IMR-90 (cell line): Measurements from ENCODE around the gene ABCB9. TPM values are rescaled to one million over a fixed set of nuclear protein-coding genes. Genes with fewer than 3 reads are reported as not detected.

ENCODE experiments used
- ATAC-seq: fragments of 200-7000 bp; cut with Tn5 transposase; 2 replicates; pipeline ENCODE4 v1.9.1; 2020; ENCODE audit warnings: low read depth, mild to moderate bottlenecking, moderate library complexity
- BruUV-seq: library from RNA; stranded (reverse); fragments of 400-500 nt; replicated peaks from 2 replicates; lab custom pipeline; 2021; lab: Mats Ljungman, UMichigan
- CTCF ChIA-PET: fragments of 300-600 bp; formaldehyde crosslinking; extraction: SDS; loops from one replicate; lab custom pipeline; 2021; ENCODE audit warnings: antibody characterized with exemption; lab: Yijun Ruan, JAX
- POLR2A ChIA-PET: fragments of 300-600 bp; sonication (Branson Sonifier 250); formaldehyde crosslinking; loops from one replicate; lab custom pipeline; 2022; ENCODE audit warnings: antibody characterized with exemption; ENCODE audit not compliant: unreplicated experiment; lab: Charles Lee
- DNase-seq: peaks from one replicate; pipeline ENCODE4 v3.0.0; 2013
- H2AFZ ChIP-seq: replicated peaks from 2 replicates; pipeline ENCODE3; 2013; ENCODE audit warnings: low read length, mild to moderate bottlenecking; ENCODE audit not compliant: poor library complexity
- H2AK5ac ChIP-seq: 2 replicates; pipeline ENCODE4 v1.6.1; 2013; ENCODE audit warnings: low read depth, low read length, inconsistent platforms
- H2AK9ac ChIP-seq: replicated peaks from 2 replicates; pipeline ENCODE3; 2013; ENCODE audit warnings: mild to moderate bottlenecking, low read depth, low read length, moderate library complexity; ENCODE audit not compliant: poor library complexity
- H2BK120ac ChIP-seq: 2 replicates; pipeline ENCODE4 v1.6.1; 2013; ENCODE audit warnings: low read depth, low read length, inconsistent platforms
- H2BK15ac ChIP-seq: 3 replicates; pipeline ENCODE4 v1.6.1; 2013; ENCODE audit warnings: low read depth, low read length, inconsistent platforms
- H2BK20ac ChIP-seq: 2 replicates; pipeline ENCODE4 v1.6.1; 2013; ENCODE audit warnings: low read depth, mild to moderate bottlenecking, inconsistent platforms, low read length, moderate library complexity
- H2BK5ac ChIP-seq: 2 replicates; pipeline ENCODE4 v1.6.1; 2013; ENCODE audit warnings: mild to moderate bottlenecking, low read depth, low read length, inconsistent platforms; ENCODE audit not compliant: poor library complexity, severe bottlenecking
- H3K14ac ChIP-seq: replicated peaks from 2 replicates; pipeline ENCODE4 v1.6.1; 2013; ENCODE audit warnings: low read depth, low read length, inconsistent platforms
- H3K18ac ChIP-seq: 2 replicates; pipeline ENCODE4 v1.6.1; 2013; ENCODE audit warnings: low read depth, low read length, control low read depth
- H3K23ac ChIP-seq: 2 replicates; pipeline ENCODE4 v1.6.1; 2013; ENCODE audit warnings: low read depth, low read length, inconsistent platforms
- H3K27ac ChIP-seq: 2 replicates; pipeline ENCODE4 v1.5.1; 2013; ENCODE audit warnings: mild to moderate bottlenecking, control low read depth, low read length; ENCODE audit not compliant: insufficient read depth
- H3K27me3 ChIP-seq: 2 replicates; pipeline ENCODE4 v1.6.1; 2013; ENCODE audit warnings: low read length; ENCODE audit not compliant: control insufficient read depth, insufficient read depth
- H3K36me3 ChIP-seq: 2 replicates; pipeline ENCODE4 v1.6.1; 2013; ENCODE audit warnings: low read length, mixed read lengths; ENCODE audit not compliant: control insufficient read depth, insufficient read depth
- H3K4ac ChIP-seq: 2 replicates; pipeline ENCODE4 v1.6.1; 2013; ENCODE audit warnings: low read depth, low read length, inconsistent platforms
- H3K4me1 ChIP-seq: 2 replicates; pipeline ENCODE4 v1.6.1; 2013; ENCODE audit warnings: low read length, mixed read lengths; ENCODE audit not compliant: control insufficient read depth, insufficient read depth
- H3K4me2 ChIP-seq: 2 replicates; pipeline ENCODE4 v1.6.1; 2013; ENCODE audit warnings: low read depth, mild to moderate bottlenecking, control low read depth, low read length, moderate library complexity
- H3K4me3 ChIP-seq: 2 replicates; pipeline ENCODE4 v1.5.1; 2013; ENCODE audit warnings: low read depth, mild to moderate bottlenecking, control low read depth, low read length, moderate library complexity; ENCODE audit not compliant: insufficient read depth
- H3K56ac ChIP-seq: 2 replicates; pipeline ENCODE4 v1.6.1; 2013; ENCODE audit warnings: low read length, inconsistent platforms; ENCODE audit not compliant: insufficient read depth; ENCODE audit errors: extremely low read depth
- H3K79me1 ChIP-seq, 2 experiments: 2 replicates each; pipeline ENCODE4 v1.6.1; 2013; ENCODE audit warnings: low read length in 2 of 2, inconsistent platforms in 1 of 2, low read depth in 1 of 2
- H3K9ac ChIP-seq: 2 replicates; pipeline ENCODE4 v1.6.1; 2013; ENCODE audit warnings: low read depth, low read length, control low read depth
- H3K9me1 ChIP-seq: 2 replicates; pipeline ENCODE4 v1.6.1; 2013; ENCODE audit warnings: low read length, inconsistent platforms; ENCODE audit not compliant: insufficient read depth
- H3K9me3 ChIP-seq: 2 replicates; pipeline ENCODE4 v1.6.1; 2013; ENCODE audit warnings: low read length; ENCODE audit not compliant: control insufficient read depth, insufficient read depth
- H4K20me1 ChIP-seq: 2 replicates; pipeline ENCODE4 v1.6.1; 2013; ENCODE audit warnings: low read length, inconsistent platforms; ENCODE audit not compliant: insufficient read depth
- H4K5ac ChIP-seq: 2 replicates; pipeline ENCODE4 v1.6.1; 2013; ENCODE audit warnings: mild to moderate bottlenecking, low read depth, low read length, control low read depth
- H4K8ac ChIP-seq, 2 experiments: 2 replicates each; pipeline ENCODE4 v1.6.1; 2013; ENCODE audit warnings: low read depth in 2 of 2, low read length in 2 of 2, control low read depth in 1 of 2, inconsistent platforms in 1 of 2
- H4K91ac ChIP-seq: 2 replicates; pipeline ENCODE4 v1.6.1; 2013; ENCODE audit warnings: low read depth, low read length, inconsistent platforms; ENCODE audit not compliant: insufficient read depth
- BHLHE40 ChIP-seq: fragments of 150-350 bp; IDR thresholded peaks from 2 replicates; pipeline ENCODE4 v1.6.1; 2016; ENCODE audit warnings: mild to moderate bottlenecking, low read depth, low read length
- CEBPB ChIP-seq: IDR thresholded peaks from 2 replicates; pipeline ENCODE4 v1.6.1; 2012; ENCODE audit warnings: low read depth, low read length, improper control_type of control experiment
- CHD1 ChIP-seq: IDR thresholded peaks from 2 replicates; pipeline ENCODE4 v1.6.1; 2012; ENCODE audit warnings: low read depth, low read length, improper control_type of control experiment
- FOS ChIP-seq: fragments of 150-350 bp; IDR thresholded peaks from 2 replicates; pipeline ENCODE4 v1.6.1; 2016; ENCODE audit warnings: low read depth, low read length
- MAZ ChIP-seq: IDR thresholded peaks from 2 replicates; pipeline ENCODE4 v1.6.1; 2012; ENCODE audit warnings: low read depth, mild to moderate bottlenecking, low read length, improper control_type of control experiment, moderate library complexity, borderline replicate concordance
- MXI1 ChIP-seq: IDR thresholded peaks from 2 replicates; pipeline ENCODE4 v1.6.1; 2012; ENCODE audit warnings: low read depth, mild to moderate bottlenecking, low read length, moderate library complexity, borderline replicate concordance
- NFE2L2 ChIP-seq: fragments of 150-350 bp; IDR thresholded peaks from 2 replicates; pipeline ENCODE4 v1.6.1; 2016; ENCODE audit warnings: low read depth, mild to moderate bottlenecking, low read length
- POLR2A ChIP-seq: IDR thresholded peaks from 2 replicates; pipeline ENCODE4 v1.6.1; 2012; ENCODE audit warnings: mild to moderate bottlenecking, low read depth, low read length
- RAD21 ChIP-seq: IDR thresholded peaks from 2 replicates; pipeline ENCODE4 v1.6.1; 2012; ENCODE audit warnings: low read length, improper control_type of control experiment
- RCOR1 ChIP-seq: IDR thresholded peaks from 2 replicates; pipeline ENCODE4 v1.6.1; 2012; ENCODE audit warnings: mild to moderate bottlenecking, low read length, improper control_type of control experiment; ENCODE audit not compliant: insufficient replicate concordance
- RFX5 ChIP-seq: IDR thresholded peaks from 2 replicates; pipeline ENCODE4 v1.8.0; 2012; ENCODE audit warnings: low read depth, mild to moderate bottlenecking, low read length, moderate library complexity
- WGBS, 2 experiments: methylation state at CpG; one replicate each; pipeline versions ENCODE4 v1.1.5 to v1.1.7; 2013; ENCODE audit warnings: missing lambda C conversion rate in 2 of 2; ENCODE audit not compliant: insufficient read length in 1 of 2; ENCODE audit errors: extremely low coverage in 2 of 2; 5-methylcytosine and 5-hydroxymethylcytosine counted together
- dilution Hi-C: fragments of 300-500 bp; cut with HindIII; formaldehyde crosslinking; loops from one replicate; pipeline ENCODE4 v1.14.3; 2018; ENCODE audit warnings: low sequenced_read_pairs; ENCODE audit not compliant: unreplicated experiment
- in situ Hi-C: fragments of 300-500 bp; cut with MboI; formaldehyde crosslinking; loops from 3 replicates; pipeline ENCODE4 v1.14.3; 2019; ENCODE audit warnings: low sequenced_read_pairs, inconsistent platforms, mixed read lengths
- intact Hi-C: fragments of 100-400 bp; cut with micrococcal nuclease; formaldehyde crosslinking; loops from 2 replicates; pipeline ENCODE4 v1.10.0; 2022
- polyA plus RNA-seq, 3 experiments: library from polyadenylated mRNA; depleted of rRNA; stranded (reverse); fragments of >200 nt; gene quantifications; 2 replicates each; pipeline ENCODE4 v1.2.3, GENCODE V29; 2012; ENCODE audit warnings: low replicate concordance in 1 of 3
- total RNA-seq: library from RNA; depleted of rRNA; stranded (reverse); fragments of >200 nt; gene quantifications from 2 replicates; pipeline ENCODE4 v1.2.3, GENCODE V29; 2012
- TF ChIP-seq, protein P1 (sequence below): fragments of 150-350 bp; IDR thresholded peaks from 2 replicates; pipeline ENCODE4 v1.6.1; 2017; ENCODE audit warnings: mild to moderate bottlenecking, antibody characterized with exemption, low read length, low read depth
- TF ChIP-seq, protein P2 (sequence below): conservative IDR thresholded peaks from 2 replicates; pipeline ENCODE4 v1.5.1; 2012; ENCODE audit warnings: mild to moderate bottlenecking, low read depth, low read length, improper control_type of control experiment
- TF ChIP-seq, protein P3 (sequence below): fragments of 150-350 bp; IDR thresholded peaks from 2 replicates; pipeline ENCODE4 v1.6.1; 2016; ENCODE audit warnings: low read depth, mild to moderate bottlenecking, low read length, moderate library complexity, borderline replicate concordance

ABCB9 gene
- total and polyA plus RNA-seq, 2 of the 4 experiments (the other 2 are of a cell fraction) = 5.6 to 8.3 TPM

DNA sequence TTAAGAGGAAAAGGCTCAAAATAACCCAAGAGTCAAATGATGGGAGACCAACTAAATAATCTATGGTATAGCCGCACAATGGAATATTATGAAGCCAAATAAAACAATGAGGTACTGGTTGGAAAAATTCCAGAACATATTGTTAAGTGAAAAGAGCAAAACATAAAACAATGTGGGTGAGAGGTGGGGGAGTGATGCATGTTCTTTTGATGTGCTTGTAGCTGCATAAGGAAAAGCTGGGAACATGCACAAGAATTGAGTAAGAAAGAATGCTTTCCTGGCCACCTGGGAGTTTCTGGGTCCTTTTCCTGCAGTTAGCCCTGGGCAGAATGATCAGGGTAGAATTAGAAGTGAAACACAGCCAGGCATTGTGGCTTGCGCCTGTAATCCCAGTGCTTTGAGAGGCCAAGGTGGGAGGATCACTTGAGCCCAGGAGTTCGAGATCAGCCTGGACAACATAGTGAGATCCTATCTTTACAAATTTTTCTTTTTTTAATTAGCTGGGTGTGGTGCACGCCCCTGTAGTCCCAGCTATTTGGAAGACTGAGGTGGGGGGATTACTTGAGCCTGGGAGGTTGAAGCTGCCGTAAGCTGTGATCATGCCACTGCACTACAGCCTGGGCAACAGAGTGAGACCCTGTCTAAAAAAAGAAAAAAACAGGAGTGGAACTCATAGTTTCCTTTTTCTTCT is 7.9 kb downstream of the ABCB9 start:
- H3K79me1 ChIP-seq = no peaks in the 10 kb centered on the region; a peak in 1 of 4 replicates
- no peak overlapping the region for H2AFZ ChIP-seq
- intact Hi-C loops (no loop called here), dilution Hi-C loops (no loop called here), in situ Hi-C loops (loop anchor here (5.0 to 25.0 kb wide), 2 partner anchors 166 to 321 kb away; no protein-coding TSS in a partner anchor)
- H2AK5ac ChIP-seq = no peak overlapping the region
- 100% methylated on average over 1 of the region's 5 CpGs; no CpG with 5 or more reads in 1 of the 2 experiments for WGBS, 2 experiments
- DNase-seq (no peak), ATAC-seq (no peak)
- no peak overlapping the region for H3K27ac ChIP-seq
- H3K9me1 ChIP-seq = no peaks in the 10 kb centered on the region
- no TSS peak for BruUV-seq
- TF ChIP-seq CEBPB (no peak), RFX5 (no peak), FOS (no peak), MXI1 (no peak), RCOR1 (no peak), BHLHE40 (no peak), NFE2L2 (no peak), MAZ (no peak), POLR2A (no peak), CHD1 (no peak), RAD21 (no peak)
- TF ChIP-seq, protein P1, sequence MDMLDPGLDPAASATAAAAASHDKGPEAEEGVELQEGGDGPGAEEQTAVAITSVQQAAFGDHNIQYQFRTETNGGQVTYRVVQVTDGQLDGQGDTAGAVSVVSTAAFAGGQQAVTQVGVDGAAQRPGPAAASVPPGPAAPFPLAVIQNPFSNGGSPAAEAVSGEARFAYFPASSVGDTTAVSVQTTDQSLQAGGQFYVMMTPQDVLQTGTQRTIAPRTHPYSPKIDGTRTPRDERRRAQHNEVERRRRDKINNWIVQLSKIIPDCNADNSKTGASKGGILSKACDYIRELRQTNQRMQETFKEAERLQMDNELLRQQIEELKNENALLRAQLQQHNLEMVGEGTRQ = no peak
- TF ChIP-seq, protein P2, sequence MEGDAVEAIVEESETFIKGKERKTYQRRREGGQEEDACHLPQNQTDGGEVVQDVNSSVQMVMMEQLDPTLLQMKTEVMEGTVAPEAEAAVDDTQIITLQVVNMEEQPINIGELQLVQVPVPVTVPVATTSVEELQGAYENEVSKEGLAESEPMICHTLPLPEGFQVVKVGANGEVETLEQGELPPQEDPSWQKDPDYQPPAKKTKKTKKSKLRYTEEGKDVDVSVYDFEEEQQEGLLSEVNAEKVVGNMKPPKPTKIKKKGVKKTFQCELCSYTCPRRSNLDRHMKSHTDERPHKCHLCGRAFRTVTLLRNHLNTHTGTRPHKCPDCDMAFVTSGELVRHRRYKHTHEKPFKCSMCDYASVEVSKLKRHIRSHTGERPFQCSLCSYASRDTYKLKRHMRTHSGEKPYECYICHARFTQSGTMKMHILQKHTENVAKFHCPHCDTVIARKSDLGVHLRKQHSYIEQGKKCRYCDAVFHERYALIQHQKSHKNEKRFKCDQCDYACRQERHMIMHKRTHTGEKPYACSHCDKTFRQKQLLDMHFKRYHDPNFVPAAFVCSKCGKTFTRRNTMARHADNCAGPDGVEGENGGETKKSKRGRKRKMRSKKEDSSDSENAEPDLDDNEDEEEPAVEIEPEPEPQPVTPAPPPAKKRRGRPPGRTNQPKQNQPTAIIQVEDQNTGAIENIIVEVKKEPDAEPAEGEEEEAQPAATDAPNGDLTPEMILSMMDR = no peak
- TF ChIP-seq, protein P3, sequence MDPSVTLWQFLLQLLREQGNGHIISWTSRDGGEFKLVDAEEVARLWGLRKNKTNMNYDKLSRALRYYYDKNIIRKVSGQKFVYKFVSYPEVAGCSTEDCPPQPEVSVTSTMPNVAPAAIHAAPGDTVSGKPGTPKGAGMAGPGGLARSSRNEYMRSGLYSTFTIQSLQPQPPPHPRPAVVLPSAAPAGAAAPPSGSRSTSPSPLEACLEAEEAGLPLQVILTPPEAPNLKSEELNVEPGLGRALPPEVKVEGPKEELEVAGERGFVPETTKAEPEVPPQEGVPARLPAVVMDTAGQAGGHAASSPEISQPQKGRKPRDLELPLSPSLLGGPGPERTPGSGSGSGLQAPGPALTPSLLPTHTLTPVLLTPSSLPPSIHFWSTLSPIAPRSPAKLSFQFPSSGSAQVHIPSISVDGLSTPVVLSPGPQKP = no peak
- no peaks in the 10 kb centered on the region; the same call in 1 of the 2 replicates for H3K4me1 ChIP-seq
- no peak overlapping the region for H4K91ac ChIP-seq
- no peak overlapping the region for H3K9ac ChIP-seq
- H3K36me3 ChIP-seq = peaks cover 4% of the 10 kb centered on the region
- no peak overlapping the region for H3K23ac ChIP-seq
- H2BK120ac ChIP-seq = no peak overlapping the region
- ChIA-PET CTCF (no interaction called here), POLR2A (no interaction called here)
- no peak overlapping the region for H2BK15ac ChIP-seq
- H3K56ac ChIP-seq = no peak overlapping the region
- no peak overlapping the region for H3K18ac ChIP-seq
- H3K27me3 ChIP-seq = no peaks in the 10 kb centered on the region
- no peak overlapping the region for H2BK20ac ChIP-seq
- H2BK5ac ChIP-seq = no peak overlapping the region
- H3K4ac ChIP-seq = no peak overlapping the region
- peaks cover 5% of the 10 kb centered on the region; the same call in 1 of the 2 replicates for H4K20me1 ChIP-seq
- H2AK9ac ChIP-seq = no peak overlapping the region
- H4K5ac ChIP-seq = no peak overlapping the region
- no peaks in the 10 kb centered on the region for H3K9me3 ChIP-seq
- no peak overlapping the region for H3K4me2 ChIP-seq
- H4K8ac ChIP-seq = no peak overlapping the region
- H3K14ac ChIP-seq = no peak overlapping the region
- no peak overlapping the region for H3K4me3 ChIP-seq
